22Rv1 (cell line): ENCODE results near the gene PRICKLE1.

Source experiments
- H3K27ac ChIP-seq: fragments of 450-650 bp; 2 replicates; pipeline ENCODE4 v1.5.1; 2017
- CTCF ChIP-seq: fragments of 450-650 bp; IDR thresholded peaks from 2 replicates; pipeline ENCODE4 v1.5.1; 2017; ENCODE audit warnings: mild to moderate bottlenecking
- ZFX ChIP-seq: fragments of 450-650 bp; IDR thresholded peaks from 2 replicates; pipeline ENCODE4 v1.6.1; 2017; ENCODE audit warnings: antibody characterized with exemption, borderline replicate concordance

The PRICKLE1 gene

DNA sequence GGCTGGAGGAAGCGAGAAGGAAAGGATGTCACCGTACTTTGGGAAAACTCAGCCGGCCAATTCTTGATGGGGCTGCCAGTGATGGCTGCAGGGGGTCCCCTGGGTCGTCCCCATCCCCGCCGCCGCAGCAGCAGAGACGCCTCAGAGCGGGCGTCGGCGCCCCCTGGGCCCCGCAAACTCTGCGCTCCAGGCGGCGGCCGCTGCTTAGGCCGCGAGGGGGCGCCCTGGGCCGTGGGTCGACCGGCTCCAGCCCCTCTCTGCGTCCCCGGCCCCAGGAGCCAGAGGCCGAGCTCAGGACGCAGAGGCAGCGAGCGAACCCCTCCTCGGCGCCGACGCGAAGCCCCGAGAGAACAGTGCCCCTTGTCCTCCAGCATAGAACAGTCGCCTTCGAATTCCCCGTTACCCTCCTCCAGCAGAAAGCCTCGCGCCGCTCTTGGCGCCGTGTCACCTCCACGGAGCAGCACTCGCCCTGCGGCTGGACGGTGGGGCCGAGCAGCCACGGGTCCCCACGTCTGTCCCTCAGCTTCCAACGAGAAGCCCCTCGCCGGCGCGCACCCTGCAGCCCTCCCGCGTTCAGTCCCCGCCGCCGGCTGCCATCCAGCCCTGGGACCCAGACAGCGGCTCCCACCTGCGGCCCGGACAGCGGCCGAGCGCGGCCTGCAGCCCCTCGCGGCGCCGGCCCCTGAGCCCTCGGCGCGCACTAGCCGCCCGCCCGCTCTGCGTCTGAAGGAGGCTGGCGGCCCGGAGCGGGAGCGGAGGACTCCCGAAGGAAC lies 106.6 kb downstream of the PRICKLE1 start:
- H3K27ac ChIP-seq = no peak overlapping the region
- no peak for TF ChIP-seq ZFX
- TF ChIP-seq CTCF = peak; percentile 100

DNA sequence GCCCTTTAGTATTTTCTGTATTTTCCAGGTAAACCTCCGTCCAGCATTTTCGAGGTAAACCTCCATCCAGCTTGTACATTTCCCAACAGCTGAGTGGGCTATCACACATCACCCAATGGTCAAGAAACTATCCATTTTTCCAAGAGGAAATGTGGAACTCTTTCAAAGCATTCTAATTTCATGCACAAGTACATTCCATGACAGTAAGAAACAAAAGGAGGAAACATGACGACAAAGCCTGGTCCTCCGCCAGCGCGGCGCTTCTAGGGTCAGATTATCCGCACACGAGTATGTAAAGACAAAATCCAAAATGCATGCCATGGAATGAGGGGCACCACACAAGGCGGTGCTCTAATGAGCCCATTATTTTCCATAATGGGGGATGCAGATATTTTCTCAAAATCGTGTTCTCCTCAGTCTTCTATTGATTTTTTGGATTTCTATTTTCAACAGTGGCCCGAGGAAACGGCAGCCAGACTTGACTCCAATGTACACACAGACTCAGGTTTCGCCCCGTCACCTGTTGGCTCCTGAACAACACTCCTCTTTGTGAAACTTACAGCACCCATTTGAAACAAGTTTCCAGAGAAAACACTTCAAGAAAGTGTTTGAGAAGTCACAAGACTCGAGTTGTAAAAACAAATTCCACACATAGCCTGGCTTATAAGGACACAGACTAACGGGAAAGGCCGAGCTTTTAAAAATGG lies 107.4 kb downstream of the PRICKLE1 start:
- no peak overlapping the region for H3K27ac ChIP-seq
- no peak for TF ChIP-seq CTCF
- TF ChIP-seq ZFX = no peak

- H3K27ac ChIP-seq = no peak overlapping the region
- TF ChIP-seq ZFX = no peak
- no peak for TF ChIP-seq CTCF
Measured at GRCh38 chr12:42481368-42481767, 108.2 kb downstream of the PRICKLE1 start.

GRCh38 chr12:42477941-42478340 lies 111.6 kb downstream of the PRICKLE1 start:
- TF ChIP-seq CTCF (no peak), ZFX (no peak)
- no peak overlapping the region for H3K27ac ChIP-seq

DNA sequence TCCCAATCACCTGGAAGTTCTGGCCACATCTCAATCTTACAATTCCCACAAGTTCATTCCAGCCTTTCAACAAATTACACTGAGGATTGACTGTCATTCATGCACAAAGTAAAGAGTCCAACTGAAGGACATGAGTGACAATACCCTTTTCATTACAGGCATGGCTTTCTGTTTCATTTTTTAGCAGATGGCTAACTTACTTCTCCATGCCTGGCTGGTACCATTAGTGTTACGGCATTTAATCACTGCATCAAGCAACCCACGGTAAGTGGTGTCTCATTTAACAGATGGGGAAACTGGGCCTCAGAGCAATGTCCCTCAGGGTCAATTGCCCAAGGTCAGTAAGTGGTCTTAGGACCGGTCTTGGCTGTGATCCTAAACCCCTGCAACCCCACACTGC lies 114.4 kb downstream of the PRICKLE1 start:
- H3K27ac ChIP-seq = no peak overlapping the region
- TF ChIP-seq ZFX (no peak), CTCF (no peak)

- no peak overlapping the region for H3K27ac ChIP-seq
- no peak for TF ChIP-seq CTCF
Measured at GRCh38 chr12:42474391-42474790, 115.2 kb downstream of the PRICKLE1 start.

GRCh38 chr12:42473561-42473960 lies 116.0 kb downstream of the PRICKLE1 start:
- no peak overlapping the region for H3K27ac ChIP-seq
- TF ChIP-seq ZFX (no peak), CTCF (no peak)
